Gastroesophageal sphincter (tissue), 3 donors: Measurements from ENCODE around the gene EXPH5.

Experiments
- CTCF ChIP-seq, 4 experiments: fragments of 200-600 bp in 2 of 4; fragments of 450-650 bp in 2 of 4; sonication (generic) in 1 of 4; IDR thresholded peaks; one replicate each; pipeline ENCODE4 v1.5.1; 2017 to 2019; ENCODE audit warnings: antibody characterized with exemption in 4 of 4, mild to moderate bottlenecking in 2 of 4, moderate library complexity in 2 of 4
- POLR2A ChIP-seq, 2 donors: fragments of 450-650 bp; IDR thresholded peaks; one replicate each; pipeline ENCODE4 v1.6.1; 2017; ENCODE audit warnings: antibody characterized with exemption in 2 of 2, mild to moderate bottlenecking in 2 of 2, moderate library complexity in 1 of 2

- TF ChIP-seq CTCF (IDR thresholded peaks at IDR 0.05) (no peak), POLR2A (IDR thresholded peaks at IDR 0.05) (no peak)
Observed at GRCh38 chr11:108541531-108541930, 52.0 kb downstream of the EXPH5 start.
